ENCODE measurements around the gene RGS3.

- TF ChIP-seq CTCF (IDR thresholded peaks at IDR 0.05) (peak in 1 of 6 experiments; percentile 2), POLR2A (IDR thresholded peaks at IDR 0.05) (peak in 1 of 2 donors; percentile 83)
These were observed 130.3 kb downstream of the RGS3 start for GRCh38 chr9:113593682-113594281.

Data from thyroid gland (tissue), 4 donors.